Activated CD4-positive, alpha-beta memory T cell treated with anti-CD3 and anti-CD28 coated beads, Interleukin-2, amount 10 ng/mL, durations not matched to agents 7 days and 5 days (primary cell): ENCODE measurements around the gene NSG2. TPM values are rescaled to one million over a fixed set of nuclear protein-coding genes. Genes with fewer than 3 reads are reported as not detected.

Experiments
- CTCF ChIA-PET: fragments of 350-600 bp; sonication (Branson Sonifier 250); formaldehyde crosslinking; loops from one replicate; lab custom pipeline; 2021; ENCODE audit warnings: antibody characterized with exemption, inconsistent platforms; lab: Charles Lee
- POLR2A ChIA-PET: fragments of 350-600 bp; sonication (Branson Sonifier 250); formaldehyde crosslinking; loops from one replicate; lab custom pipeline; 2021; ENCODE audit warnings: antibody characterized with exemption; lab: Charles Lee
- DNase-seq: peaks from one replicate; pipeline ENCODE4 v3.0.0-alpha.2; 2020
- H3K27ac Mint-ChIP-seq: one replicate; pipeline ENCODE4 v1.8.0; 2021; ENCODE audit warnings: mild to moderate bottlenecking, mixed read lengths
- H3K27me3 Mint-ChIP-seq: one replicate; pipeline ENCODE4 v1.8.0; 2021; ENCODE audit warnings: mixed read lengths
- H3K36me3 Mint-ChIP-seq: one replicate; pipeline ENCODE4 v1.8.0; 2021; ENCODE audit warnings: low read depth, mixed read lengths
- H3K4me1 Mint-ChIP-seq: one replicate; pipeline ENCODE4 v1.8.0; 2021; ENCODE audit warnings: mixed read lengths
- H3K4me3 Mint-ChIP-seq: one replicate; pipeline ENCODE4 v1.8.0; 2021; ENCODE audit warnings: mild to moderate bottlenecking, mixed read lengths
- H3K9me3 Mint-ChIP-seq: one replicate; pipeline ENCODE4 v1.8.0; 2021; ENCODE audit warnings: mixed read lengths
- total RNA-seq, 2 experiments: library from RNA; stranded (reverse); gene quantifications; one replicate each; pipeline ENCODE4 v1.2.3, GENCODE V29; 2021

Gene NSG2
- total RNA-seq, 2 experiments from 2014 or later = not detected

- H3K4me3 Mint-ChIP-seq = no peak overlapping the region
- H3K9me3 Mint-ChIP-seq = no peaks in the 10 kb centered on the region
- ChIA-PET POLR2A (no interaction called here), CTCF (no interaction called here)
- H3K36me3 Mint-ChIP-seq = no peaks in the 10 kb centered on the region
- H3K27ac Mint-ChIP-seq = no peak overlapping the region
- no peak for DNase-seq
- no peaks in the 10 kb centered on the region for H3K4me1 Mint-ChIP-seq
- peaks cover 5% of the 10 kb centered on the region for H3K27me3 Mint-ChIP-seq
Observed at GRCh38 chr5:174067499-174067898, 22.0 kb downstream of the NSG2 start.

- no peak for DNase-seq
- Mint-ChIP-seq H3K36me3 (no peaks in the 10 kb centered on the region), H3K27me3 (no peaks in the 10 kb centered on the region), H3K4me1 (no peaks in the 10 kb centered on the region), H3K9me3 (no peaks in the 10 kb centered on the region), H3K27ac (no peak overlapping the region), H3K4me3 (no peak overlapping the region)
- CTCF ChIA-PET = no interaction called here
- POLR2A ChIA-PET = no interaction called here
Observed at GRCh38 chr5:174071484-174071883, 26.0 kb downstream of the NSG2 start.

- ChIA-PET POLR2A (no interaction called here), CTCF (no interaction called here)
- Mint-ChIP-seq H3K4me3 (no peak overlapping the region), H3K27me3 (no peaks in the 10 kb centered on the region), H3K9me3 (no peaks in the 10 kb centered on the region), H3K4me1 (no peaks in the 10 kb centered on the region), H3K27ac (no peak overlapping the region), H3K36me3 (no peaks in the 10 kb centered on the region)
- DNase-seq = no peak
Observed at GRCh38 chr5:174073122-174073660, 27.7 kb downstream of the NSG2 start.

GRCh38 chr5:174074369-174074768, 28.9 kb downstream of the NSG2 start:
- no peaks in the 10 kb centered on the region for H3K9me3 Mint-ChIP-seq
- CTCF ChIA-PET = no interaction called here
- no peak for DNase-seq
- no peaks in the 10 kb centered on the region for H3K4me1 Mint-ChIP-seq
- no peak overlapping the region for H3K27ac Mint-ChIP-seq
- no peaks in the 10 kb centered on the region for H3K27me3 Mint-ChIP-seq
- no peaks in the 10 kb centered on the region for H3K36me3 Mint-ChIP-seq
- POLR2A ChIA-PET = no interaction called here
- no peak overlapping the region for H3K4me3 Mint-ChIP-seq

GRCh38 chr5:174078416-174078815, 32.9 kb downstream of the NSG2 start:
- H3K4me3 Mint-ChIP-seq = no peak overlapping the region
- CTCF ChIA-PET = no interaction called here
- POLR2A ChIA-PET = no interaction called here
- no peaks in the 10 kb centered on the region for H3K9me3 Mint-ChIP-seq
- no peaks in the 10 kb centered on the region for H3K36me3 Mint-ChIP-seq
- no peak for DNase-seq
- no peak overlapping the region for H3K27ac Mint-ChIP-seq
- H3K4me1 Mint-ChIP-seq = no peaks in the 10 kb centered on the region
- no peaks in the 10 kb centered on the region for H3K27me3 Mint-ChIP-seq

- CTCF ChIA-PET = interaction anchor here (1.1 kb wide), 1 partner anchor 26 kb away, joined by 3 read pairs; no protein-coding TSS in a partner anchor
- POLR2A ChIA-PET = no interaction called here
Observed at GRCh38 chr5:174082286-174082685, 36.8 kb downstream of the NSG2 start.

GRCh38 chr5:174083056-174083827, 37.7 kb downstream of the NSG2 start:
- Mint-ChIP-seq H3K4me1 (no peaks in the 10 kb centered on the region), H3K27ac (no peak overlapping the region), H3K9me3 (no peaks in the 10 kb centered on the region), H3K27me3 (no peaks in the 10 kb centered on the region), H3K4me3 (no peak overlapping the region), H3K36me3 (no peaks in the 10 kb centered on the region)
- POLR2A ChIA-PET = no interaction called here
- CTCF ChIA-PET = no interaction called here
- DNase-seq = no peak

More at GRCh38 chr5:174082286-174082685, 36.8 kb downstream of the NSG2 start:
- Mint-ChIP-seq H3K4me1 (no peaks in the 10 kb centered on the region), H3K27me3 (no peaks in the 10 kb centered on the region), H3K36me3 (no peaks in the 10 kb centered on the region), H3K27ac (no peak overlapping the region), H3K9me3 (no peaks in the 10 kb centered on the region), H3K4me3 (no peak overlapping the region)
- no peak for DNase-seq

- Mint-ChIP-seq H3K4me3 (no peak overlapping the region), H3K9me3 (no peaks in the 10 kb centered on the region), H3K27ac (no peak overlapping the region), H3K36me3 (no peaks in the 10 kb centered on the region), H3K27me3 (no peaks in the 10 kb centered on the region), H3K4me1 (no peaks in the 10 kb centered on the region)
- ChIA-PET POLR2A (no interaction called here), CTCF (no interaction called here)
- no peak for DNase-seq
Observed at GRCh38 chr5:174084691-174085154, 39.2 kb downstream of the NSG2 start.

GRCh38 chr5:174086751-174087150, 41.2 kb downstream of the NSG2 start:
- H3K9me3 Mint-ChIP-seq = no peaks in the 10 kb centered on the region
- no peak overlapping the region for H3K27ac Mint-ChIP-seq
- H3K27me3 Mint-ChIP-seq = no peaks in the 10 kb centered on the region
- H3K4me1 Mint-ChIP-seq = no peaks in the 10 kb centered on the region
- ChIA-PET POLR2A (no interaction called here), CTCF (no interaction called here)
- DNase-seq = no peak
- no peak overlapping the region for H3K4me3 Mint-ChIP-seq
- no peaks in the 10 kb centered on the region for H3K36me3 Mint-ChIP-seq

GRCh38 chr5:174087783-174088182, 42.3 kb downstream of the NSG2 start:
- Mint-ChIP-seq H3K4me1 (no peaks in the 10 kb centered on the region), H3K9me3 (no peaks in the 10 kb centered on the region), H3K27me3 (no peaks in the 10 kb centered on the region), H3K4me3 (no peak overlapping the region), H3K27ac (no peak overlapping the region), H3K36me3 (no peaks in the 10 kb centered on the region)
- ChIA-PET POLR2A (no interaction called here), CTCF (no interaction called here)
- DNase-seq = no peak

- H3K27ac Mint-ChIP-seq = no peak overlapping the region
- DNase-seq = no peak
- H3K4me3 Mint-ChIP-seq = no peak overlapping the region
- POLR2A ChIA-PET = no interaction called here
- H3K27me3 Mint-ChIP-seq = no peaks in the 10 kb centered on the region
- no peaks in the 10 kb centered on the region for H3K4me1 Mint-ChIP-seq
- CTCF ChIA-PET = no interaction called here
- H3K9me3 Mint-ChIP-seq = no peaks in the 10 kb centered on the region
- no peaks in the 10 kb centered on the region for H3K36me3 Mint-ChIP-seq
Observed at GRCh38 chr5:174090129-174090528, 44.6 kb downstream of the NSG2 start.

GRCh38 chr5:174093123-174093522, 47.6 kb downstream of the NSG2 start:
- H3K27ac Mint-ChIP-seq = no peak overlapping the region
- H3K9me3 Mint-ChIP-seq = no peaks in the 10 kb centered on the region
- no peak overlapping the region for H3K4me3 Mint-ChIP-seq
- no peak for DNase-seq
- CTCF ChIA-PET = no interaction called here
- H3K4me1 Mint-ChIP-seq = no peaks in the 10 kb centered on the region
- no peaks in the 10 kb centered on the region for H3K27me3 Mint-ChIP-seq
- H3K36me3 Mint-ChIP-seq = no peaks in the 10 kb centered on the region
- POLR2A ChIA-PET = no interaction called here

- H3K9me3 Mint-ChIP-seq = no peaks in the 10 kb centered on the region
- H3K4me1 Mint-ChIP-seq = no peaks in the 10 kb centered on the region
- H3K4me3 Mint-ChIP-seq = no peak overlapping the region
- H3K27ac Mint-ChIP-seq = no peak overlapping the region
- CTCF ChIA-PET = no interaction called here
- no peaks in the 10 kb centered on the region for H3K36me3 Mint-ChIP-seq
- POLR2A ChIA-PET = no interaction called here
- no peaks in the 10 kb centered on the region for H3K27me3 Mint-ChIP-seq
- DNase-seq = no peak
Observed at GRCh38 chr5:174094857-174095606, 49.5 kb downstream of the NSG2 start.
